HepG2 (cell line): ENCODE results near the gene NRP1. TPM values are rescaled to one million over a fixed set of nuclear protein-coding genes. Genes with fewer than 3 reads are reported as not detected.
"Not testable (repeated sequence)": the region's sequence is repeated elsewhere in the genome, so short reads cannot be mapped to it uniquely, and the experiment has no call there.

ENCODE experiments used
- ATAC-seq: fragments of 200-7000 bp; cut with Tn5 transposase; 3 replicates; pipeline ENCODE4 v1.9.1; 2020; ENCODE audit warnings: mild to moderate bottlenecking, moderate library complexity
- BruUV-seq: library from RNA; stranded (reverse); fragments of 400-500 nt; replicated peaks from 2 replicates; lab custom pipeline; 2021; lab: Mats Ljungman, UMichigan
- CTCF ChIA-PET: fragments of 300-600 bp; formaldehyde crosslinking; extraction: SDS; loops from one replicate; lab custom pipeline; 2021; ENCODE audit warnings: low total read pairs, inconsistent platforms, low intra/inter-chr PET ratio; lab: Yijun Ruan, JAX
- POLR2A ChIA-PET: fragments of 350-600 bp; sonication (Branson Sonifier 250); formaldehyde crosslinking; loops from one replicate; lab custom pipeline; 2020; ENCODE audit warnings: antibody characterized with exemption, inconsistent platforms; lab: Yijun Ruan, JAX
- DNase-seq: peaks from one replicate; pipeline ENCODE4 v3.0.0-alpha.2; 2015; ENCODE audit warnings: low spot score
- FAIRE-seq: peaks from 3 replicates; lab custom pipeline; 2011; peaks lifted over from hg19 to GRCh38; lab: Jason Lieb, UNC
- H2AFZ ChIP-seq: one replicate; pipeline ENCODE4 v1.6.1; 2011; ENCODE audit warnings: low read length, inconsistent platforms
- H3K27ac ChIP-seq: fragments of 300-600 bp; 3 replicates; pipeline ENCODE4 v1.8.0; 2011; ENCODE audit warnings: mixed run types, mild to moderate bottlenecking, mixed read lengths, low read length, inconsistent platforms; ENCODE audit not compliant: insufficient read depth; ENCODE audit errors: extremely low read length
- H3K27me3 ChIP-seq, 2 experiments: fragments of 200-600 bp in 1 of 2; 2 replicates in 1 of 2; 3 replicates in 1 of 2; pipeline versions ENCODE4 v1.6.0 to v1.8.0; 2011; ENCODE audit warnings: low read length in 2 of 2, mild to moderate bottlenecking in 2 of 2, moderate library complexity in 2 of 2, inconsistent platforms in 1 of 2; ENCODE audit not compliant: insufficient read depth in 2 of 2, control insufficient read depth in 1 of 2
- H3K36me3 ChIP-seq, 2 experiments: fragments of 200-600 bp in 1 of 2; replicated peaks in 1 of 2; 2 replicates in 1 of 2; 3 replicates in 1 of 2; pipeline versions ENCODE4 v1.5.1 to v1.8.0; 2011; ENCODE audit warnings: low read length in 2 of 2, inconsistent platforms in 1 of 2; ENCODE audit not compliant: insufficient read depth in 2 of 2, control insufficient read depth in 1 of 2
- H3K4me1 ChIP-seq: 2 replicates; pipeline ENCODE4 v1.5.1; 2012; ENCODE audit warnings: low read length, inconsistent platforms; ENCODE audit not compliant: insufficient read depth
- H3K4me2 ChIP-seq: 2 replicates; pipeline ENCODE4 v1.6.0; 2011; ENCODE audit warnings: low read depth, low read length, inconsistent platforms
- H3K4me3 ChIP-seq, 3 experiments: fragments of 200-600 bp in 1 of 3; sonication (generic), shearing (Covaris generic) in 1 of 3; replicated peaks in 1 of 3; 2 replicates each; pipeline ENCODE4 v1.5.1; 2011 to 2016; ENCODE audit warnings: low read length in 3 of 3, inconsistent platforms in 2 of 3, low read depth in 2 of 3, mild to moderate bottlenecking in 2 of 3, control low read depth in 1 of 3, mixed read lengths in 1 of 3; ENCODE audit not compliant: insufficient read depth in 1 of 3
- H3K79me2 ChIP-seq: one replicate; pipeline ENCODE4 v1.6.1; 2011; ENCODE audit warnings: low read length, inconsistent platforms; ENCODE audit not compliant: insufficient read depth
- H3K9ac ChIP-seq: 2 replicates; pipeline ENCODE4 v1.6.0; 2011; ENCODE audit warnings: mild to moderate bottlenecking, low read depth, low read length, inconsistent platforms; ENCODE audit not compliant: insufficient read depth
- H3K9me3 ChIP-seq: 2 replicates; pipeline ENCODE4 v1.5.1; 2012; ENCODE audit warnings: mild to moderate bottlenecking, low read length
- H4K20me1 ChIP-seq: 2 replicates; pipeline ENCODE4 v1.6.0; 2011; ENCODE audit warnings: inconsistent platforms, mild to moderate bottlenecking, low read length, moderate library complexity; ENCODE audit not compliant: insufficient read depth
- AHR ChIP-seq: IDR thresholded peaks from 2 replicates; pipeline ENCODE4 v1.6.1; 2018; ENCODE audit warnings: missing genetic modification reagents, missing compliant biosample characterization
- EHMT2 ChIP-seq: fragments of 200-600 bp; sonication (generic); IDR thresholded peaks from 2 replicates; pipeline ENCODE4 v1.7.0; 2017; ENCODE audit warnings: antibody characterized with exemption, low read depth, low read length, borderline replicate concordance
- ETS1 ChIP-seq: sonication (generic); formaldehyde crosslinking; IDR thresholded peaks from 2 replicates; pipeline ENCODE4 v1.4.0; 2020; ENCODE audit warnings: missing genetic modification reagents
- KLF16 ChIP-seq, 2 experiments: sonication (generic) in 1 of 2; formaldehyde crosslinking in 1 of 2; IDR thresholded peaks; 2 replicates each; pipeline versions ENCODE4 v1.6.1 to v1.8.0; 2016 to 2023; ENCODE audit warnings: missing genetic modification reagents in 2 of 2, missing compliant biosample characterization in 1 of 2
- TP53 ChIP-seq: sonication (generic); formaldehyde crosslinking; conservative IDR thresholded peaks from 2 replicates; pipeline ENCODE4 v1.4.0; 2020; ENCODE audit warnings: missing genetic modification reagents
- ZNF615 ChIP-seq: sonication (generic); formaldehyde crosslinking; IDR thresholded peaks from 2 replicates; pipeline ENCODE4 v1.5.0; 2020; ENCODE audit warnings: mild to moderate bottlenecking, missing genetic modification reagents, borderline replicate concordance
- ZNF670 ChIP-seq: sonication (generic); formaldehyde crosslinking; IDR thresholded peaks from 2 replicates; pipeline ENCODE4 v1.8.0; 2022; ENCODE audit warnings: mild to moderate bottlenecking, missing genetic modification reagents, borderline replicate concordance
- ZNF841 ChIP-seq: sonication (generic); formaldehyde crosslinking; IDR thresholded peaks from 2 replicates; pipeline ENCODE4 v1.8.1; 2023; ENCODE audit warnings: missing genetic modification reagents, borderline replicate concordance
- WGBS: methylation state at CpG from one replicate; pipeline ENCODE4 v1.1.6; 2017; ENCODE audit warnings: low lambda C conversion rate; 5-methylcytosine and 5-hydroxymethylcytosine counted together
- in situ Hi-C: cut with HindIII; loops from 2 replicates; pipeline ENCODE4 v1.10.0; 2017; ENCODE audit warnings: low pct_unique_long_range_greater_than_20kb; ENCODE audit not compliant: extremely low pct_ligation_motif_present
- intact Hi-C: fragments of 100-400 bp; cut with micrococcal nuclease; formaldehyde crosslinking; loops from one replicate; pipeline ENCODE4 v1.10.0; 2022; ENCODE audit not compliant: unreplicated experiment
- polyA plus RNA-seq, 8 experiments: library from polyadenylated mRNA; depleted of rRNA in 3 of 8; stranded (reverse) in 7 of 8; unstranded in 1 of 8; fragments of >200 nt; fragmentation: Illumina TruSeq in 4 of 8; extraction: Trizol in 4 of 8; gene quantifications; 2 replicates each; pipeline versions ENCODE4 v1.2.1 to v1.2.3, GENCODE V29; 2011 to 2016; ENCODE audit warnings: low read depth in 4 of 8, missing spikeins in 1 of 8, mixed read lengths in 1 of 8; ENCODE audit not compliant: insufficient read depth in 1 of 8
- total RNA-seq, 5 experiments: library from RNA; depleted of rRNA; stranded (reverse); fragments of >200 nt; fragmentation: Illumina TruSeq; extraction: Trizol; gene quantifications; 2 replicates each; pipeline ENCODE4 v1.2.3, GENCODE V29; 2016; ENCODE audit warnings: low read depth in 1 of 5

The NRP1 gene
- total and polyA plus RNA-seq, 2 of the 13 experiments (the other 11 are each of a cell fraction or from before 2014, with no cell fraction given): 5.3 to 5.8 TPM

- Histone ChIP-seq H3K9me3 (no peaks in the 10 kb centered on the region), H3K36me3 (peaks cover 0 to 9% of the 10 kb centered on the region in 2 experiments; a peak in 2 of 5 replicates), H3K4me3 (no peak overlapping the region), H3K27me3 (no peaks in the 10 kb centered on the region), H2AFZ (no peak overlapping the region), H4K20me1 (no peaks in the 10 kb centered on the region), H3K4me2 (no peak overlapping the region), H3K4me1 (no peaks in the 10 kb centered on the region), H3K27ac (no peak overlapping the region), H3K79me2 (no peaks in the 10 kb centered on the region), H3K9ac (no peak overlapping the region)
- WGBS: 92% methylated on average over 3 of the region's 3 CpGs
- ATAC-seq (no peak), DNase-seq (no peak), FAIRE-seq (no peak)
- in situ Hi-C loops (no loop called here), intact Hi-C loops (no loop called here)
- no TSS peak for BruUV-seq
- ChIA-PET POLR2A (no interaction called here), CTCF (no interaction called here)
- TF ChIP-seq ZNF841 (CRISPR knock-in tag) (no peak), ETS1 (no peak), AHR (CRISPR knock-in tag) (no peak), EHMT2 (no peak), KLF16 (CRISPR knock-in tag; IDR thresholded peaks at IDR 0.05) (no peak), ZNF670 (CRISPR knock-in tag) (no peak), ZNF615 (no peak), TP53 (CRISPR knock-in tag) (no peak)
These were observed 111.0 kb downstream of the NRP1 start for GRCh38 chr10:33223326-33224000.

GRCh38 chr10:33222304-33222703 is 112.2 kb downstream of the NRP1 start:
- H3K36me3 ChIP-seq, H3K4me2 ChIP-seq, H3K9ac ChIP-seq, H3K9me3 ChIP-seq, H3K27ac ChIP-seq, H2AFZ ChIP-seq, H3K4me1 ChIP-seq, POLR2A ChIA-PET, CTCF ChIA-PET, FAIRE-seq, DNase-seq, intact Hi-C loops, H4K20me1 ChIP-seq, in situ Hi-C loops, H3K27me3 ChIP-seq, ATAC-seq, H3K79me2 ChIP-seq, BruUV-seq, H3K4me3 ChIP-seq: not testable (repeated sequence)
- WGBS: 98% methylated on average over 9 of the region's 9 CpGs
